ENCODE results near the gene DDB1.

DNA sequence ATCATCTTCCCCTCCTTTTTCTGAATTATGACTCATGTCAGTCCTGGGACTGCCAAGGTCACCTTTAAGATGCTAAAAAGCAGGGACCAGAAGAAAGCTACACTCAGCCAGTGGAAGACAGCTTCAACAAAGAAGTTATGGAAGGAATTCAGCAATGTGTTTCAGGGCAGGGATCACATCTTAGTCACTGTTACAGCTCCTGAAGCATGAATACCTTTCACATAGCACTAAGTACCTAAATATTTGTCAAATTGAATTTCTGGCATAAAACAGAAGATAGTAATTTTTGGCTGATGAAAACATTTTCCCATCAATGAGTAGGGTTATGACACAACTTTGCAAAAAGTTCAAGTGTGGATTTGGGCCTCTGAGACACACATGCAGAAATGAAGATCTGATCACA lies 5.2 kb downstream of the DDB1 start:
- TF ChIP-seq POLR2AphosphoS5 (IDR thresholded peaks at IDR 0.05; ENCODE audit: low read depth, low read length) (no peak), POLR2A (IDR thresholded peaks at IDR 0.05; ENCODE audit: low read depth, low read length) (no peak), TAF1 (IDR thresholded peaks at IDR 0.05; ENCODE audit: borderline replicate concordance, low read depth, low read length) (no peak)

Measured in GM12892 (cell line).